SK-N-SH treated with all-trans-retinoic acid at 6 μM for 48 hours (cell line): ENCODE measurements around the gene PROC.
A peak's percentile ranks its signal among the peaks of the same experiment; 100 is the strongest.

Source experiments
- ATAC-seq: fragments of 200-7000 bp; cut with Tn5 transposase; 3 replicates; pipeline ENCODE4 v1.9.1; 2020; ENCODE audit warnings: mild to moderate bottlenecking, moderate library complexity
- ARNTL ChIP-seq: fragments of 450-650 bp; formaldehyde crosslinking; IDR thresholded peaks from 2 replicates; pipeline ENCODE4 v1.5.0; 2020; ENCODE audit warnings: low read depth, mild to moderate bottlenecking, moderate library complexity, borderline replicate concordance
- BACH2 ChIP-seq: fragments of 250-450 bp; sonication (Bioruptor Pico); IDR thresholded peaks from 2 replicates; pipeline ENCODE4 v1.9.0; 2021; ENCODE audit warnings: mild to moderate bottlenecking, borderline replicate concordance
- CREB5 ChIP-seq: fragments of 250-450 bp; sonication (Bioruptor Pico); IDR thresholded peaks from 2 replicates; pipeline ENCODE4 v1.5.1; 2020; ENCODE audit warnings: low read depth, mild to moderate bottlenecking, moderate library complexity
- CSDC2 ChIP-seq: fragments of 250-450 bp; sonication (Bioruptor Pico); IDR thresholded peaks from 2 replicates; pipeline ENCODE4 v1.5.0; 2020; ENCODE audit warnings: mild to moderate bottlenecking, moderate library complexity
- ESRRG ChIP-seq: fragments of 250-450 bp; sonication (Bioruptor Pico); IDR thresholded peaks from 2 replicates; pipeline ENCODE4 v1.6.1; 2021; ENCODE audit warnings: mild to moderate bottlenecking
- GLIS3 ChIP-seq: fragments of 250-450 bp; sonication (Bioruptor Pico); IDR thresholded peaks from 2 replicates; pipeline ENCODE4 v1.5.0; 2020; ENCODE audit warnings: mild to moderate bottlenecking, moderate library complexity
- OSR1 ChIP-seq: fragments of 250-450 bp; sonication (Bioruptor Pico); IDR thresholded peaks from 2 replicates; pipeline ENCODE4 v1.8.0; 2022; ENCODE audit warnings: moderate library complexity, mild to moderate bottlenecking, inconsistent platforms
- PATZ1 ChIP-seq: fragments of 250-450 bp; sonication (Bioruptor Pico); IDR thresholded peaks from 2 replicates; pipeline ENCODE4 v1.8.0; 2020; ENCODE audit warnings: mild to moderate bottlenecking, moderate library complexity, borderline replicate concordance
- POU6F1 ChIP-seq: fragments of 250-450 bp; sonication (Bioruptor Pico); IDR thresholded peaks from 2 replicates; pipeline ENCODE4 v1.8.0; 2021; ENCODE audit warnings: low read depth, mild to moderate bottlenecking, moderate library complexity, borderline replicate concordance
- PPARA ChIP-seq: fragments of 250-450 bp; sonication (Bioruptor Pico); IDR thresholded peaks from 2 replicates; pipeline ENCODE4 v1.5.0; 2020; ENCODE audit warnings: mild to moderate bottlenecking, borderline replicate concordance
- RARB ChIP-seq: fragments of 250-450 bp; sonication (Bioruptor Pico); IDR thresholded peaks from 2 replicates; pipeline ENCODE4 v1.8.0; 2021; ENCODE audit warnings: mild to moderate bottlenecking, moderate library complexity
- SNAI2 ChIP-seq: fragments of 250-450 bp; sonication (Bioruptor Pico); IDR thresholded peaks from 2 replicates; pipeline ENCODE4 v1.5.0; 2020; ENCODE audit warnings: mild to moderate bottlenecking, moderate library complexity
- TCF4 ChIP-seq: fragments of 250-450 bp; sonication (Bioruptor Pico); IDR thresholded peaks from 2 replicates; pipeline ENCODE4 v1.8.0; 2021; ENCODE audit warnings: mild to moderate bottlenecking, moderate library complexity, borderline replicate concordance
- TOX ChIP-seq: fragments of 250-450 bp; sonication (Bioruptor Pico); IDR thresholded peaks from 2 replicates; pipeline ENCODE4 v1.8.0; 2021; ENCODE audit warnings: mild to moderate bottlenecking, moderate library complexity, borderline replicate concordance
- TSHZ2 ChIP-seq: fragments of 250-450 bp; sonication (Bioruptor Pico); IDR thresholded peaks from 2 replicates; pipeline ENCODE4 v1.5.0; 2020; ENCODE audit warnings: mild to moderate bottlenecking, moderate library complexity
- ZC3H10 ChIP-seq: fragments of 250-450 bp; sonication (Bioruptor Pico); IDR thresholded peaks from 2 replicates; pipeline ENCODE4 v1.5.1; 2021; ENCODE audit warnings: mild to moderate bottlenecking, moderate library complexity
- ZFP3 ChIP-seq: fragments of 250-450 bp; sonication (Bioruptor Pico); IDR thresholded peaks from 2 replicates; pipeline ENCODE4 v1.5.0; 2020; ENCODE audit warnings: mild to moderate bottlenecking, moderate library complexity
- ZFP30 ChIP-seq: fragments of 450-650 bp; formaldehyde crosslinking; IDR thresholded peaks from 2 replicates; pipeline ENCODE4 v1.5.0; 2022; ENCODE audit warnings: mild to moderate bottlenecking, moderate library complexity
- ZNF565 ChIP-seq: fragments of 450-650 bp; formaldehyde crosslinking; conservative IDR thresholded peaks from 2 replicates; pipeline ENCODE4 v1.5.0; 2020; ENCODE audit warnings: low read depth, mild to moderate bottlenecking, moderate library complexity
- ZNF8 ChIP-seq: fragments of 450-650 bp; formaldehyde crosslinking; IDR thresholded peaks from 2 replicates; pipeline ENCODE4 v1.5.0; 2020; ENCODE audit warnings: mild to moderate bottlenecking, moderate library complexity

PROC gene

GRCh38 chr2:127386246-127386645, 32.0 kb upstream of the PROC start:
- TF ChIP-seq ZC3H10, result no peak
- no peak for TF ChIP-seq ARNTL
- TF ChIP-seq PPARA, result no peak
- no peak for TF ChIP-seq TSHZ2 (CRISPR knock-in tag)
- TF ChIP-seq ZFP3, result no peak
- TF ChIP-seq ZNF565 (CRISPR knock-in tag), result no peak
- TF ChIP-seq POU6F1 (CRISPR knock-in tag), result no peak
- TF ChIP-seq TCF4, result no peak
- no peak for TF ChIP-seq ESRRG (CRISPR knock-in tag)
- no peak for TF ChIP-seq OSR1 (CRISPR knock-in tag)
- no peak for TF ChIP-seq TOX (CRISPR knock-in tag)
- TF ChIP-seq RARB (CRISPR knock-in tag), result no peak
- TF ChIP-seq PATZ1 (CRISPR knock-in tag), result no peak
- no peak for TF ChIP-seq SNAI2 (CRISPR knock-in tag)
- ATAC-seq, result no peak

- ATAC-seq, result peak; percentile 82
- no peak for TF ChIP-seq PPARA
- TF ChIP-seq ZFP30, result no peak
- TF ChIP-seq ARNTL, result no peak
- TF ChIP-seq ESRRG (CRISPR knock-in tag), result no peak
- TF ChIP-seq GLIS3, result no peak
- no peak for TF ChIP-seq PATZ1 (CRISPR knock-in tag)
- TF ChIP-seq CREB5, result no peak
- no peak for TF ChIP-seq TCF4
- TF ChIP-seq CSDC2 (CRISPR knock-in tag), result no peak
- TF ChIP-seq TSHZ2 (CRISPR knock-in tag), result no peak
- no peak for TF ChIP-seq SNAI2 (CRISPR knock-in tag)
- no peak for TF ChIP-seq OSR1 (CRISPR knock-in tag)
- TF ChIP-seq BACH2 (CRISPR knock-in tag), result no peak
- TF ChIP-seq ZNF8 (CRISPR knock-in tag), result no peak
Measured at GRCh38 chr2:127386764-127387654, 31.2 kb upstream of the PROC start.
